ENCODE results near the gene KRT10. TPM values are rescaled to one million over a fixed set of nuclear protein-coding genes. Genes with fewer than 3 reads are reported as not detected.
A peak's percentile ranks its signal among the peaks of the same experiment; 100 is the strongest.
"Not testable (repeated sequence)": the region's sequence is repeated elsewhere in the genome, so short reads cannot be mapped to it uniquely, and the experiment has no call there.

The KRT10 gene
- total RNA-seq, 4 donors from 2014 or later: 5.1 to 14.3 (median 10.6) TPM

DNA sequence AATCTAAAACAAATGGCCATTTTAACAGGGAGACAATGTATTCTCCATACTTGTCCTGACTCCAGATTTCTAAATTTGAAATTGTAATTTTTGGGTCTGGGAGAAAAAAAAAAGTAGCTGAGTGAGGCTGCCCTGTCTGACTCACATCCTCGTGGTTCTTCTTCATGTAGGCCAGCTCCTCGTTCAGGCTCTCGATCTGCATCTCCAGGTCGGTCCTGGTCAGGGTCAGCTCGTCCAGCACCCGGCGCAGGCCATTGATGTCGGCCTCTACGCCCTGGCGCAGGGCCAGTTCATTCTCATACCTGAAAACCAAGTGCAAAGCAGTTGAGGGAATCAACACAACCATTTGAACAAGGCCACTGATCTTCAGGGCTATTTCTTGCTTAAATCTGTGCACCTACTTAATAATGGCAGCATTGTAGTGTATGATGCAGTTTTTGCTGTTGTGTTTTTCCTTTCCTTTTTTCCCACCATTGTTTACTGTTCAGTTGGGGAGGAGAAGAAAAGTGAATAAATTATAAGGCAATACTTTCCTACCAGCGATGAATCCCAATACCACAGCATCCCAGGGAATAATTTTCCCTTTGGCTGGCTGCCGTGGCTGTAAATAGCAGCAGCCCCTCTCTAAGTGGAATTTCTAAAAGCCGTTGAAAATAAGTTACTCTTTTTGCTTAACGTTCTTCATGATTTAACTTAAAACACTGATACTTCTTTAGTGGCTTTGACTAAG is 42.4 kb upstream of the KRT10 start:
- 77 to 82% methylated on average over 12 of the region's 14 CpGs for WGBS, 2 donors (ENCODE audit: low coverage in 1 of 2)
- no peaks in the 10 kb centered on the region for H3K36me3 ChIP-seq
- no peaks in the 10 kb centered on the region for H3K4me1 ChIP-seq
- peaks cover 16% of the 10 kb centered on the region for H3K27me3 ChIP-seq
- H3K4me3 ChIP-seq: no peak overlapping the region
- ATAC-seq: no peak
- no peaks in the 10 kb centered on the region for H3K9me3 ChIP-seq
- H3K27ac ChIP-seq: no peak overlapping the region
- no peak for TF ChIP-seq POLR2A (IDR thresholded peaks at IDR 0.05)
- TF ChIP-seq EP300 (IDR thresholded peaks at IDR 0.05): no peak
- no peak for TF ChIP-seq POLR2AphosphoS5 (IDR thresholded peaks at IDR 0.05)
- TF ChIP-seq, protein P1, sequence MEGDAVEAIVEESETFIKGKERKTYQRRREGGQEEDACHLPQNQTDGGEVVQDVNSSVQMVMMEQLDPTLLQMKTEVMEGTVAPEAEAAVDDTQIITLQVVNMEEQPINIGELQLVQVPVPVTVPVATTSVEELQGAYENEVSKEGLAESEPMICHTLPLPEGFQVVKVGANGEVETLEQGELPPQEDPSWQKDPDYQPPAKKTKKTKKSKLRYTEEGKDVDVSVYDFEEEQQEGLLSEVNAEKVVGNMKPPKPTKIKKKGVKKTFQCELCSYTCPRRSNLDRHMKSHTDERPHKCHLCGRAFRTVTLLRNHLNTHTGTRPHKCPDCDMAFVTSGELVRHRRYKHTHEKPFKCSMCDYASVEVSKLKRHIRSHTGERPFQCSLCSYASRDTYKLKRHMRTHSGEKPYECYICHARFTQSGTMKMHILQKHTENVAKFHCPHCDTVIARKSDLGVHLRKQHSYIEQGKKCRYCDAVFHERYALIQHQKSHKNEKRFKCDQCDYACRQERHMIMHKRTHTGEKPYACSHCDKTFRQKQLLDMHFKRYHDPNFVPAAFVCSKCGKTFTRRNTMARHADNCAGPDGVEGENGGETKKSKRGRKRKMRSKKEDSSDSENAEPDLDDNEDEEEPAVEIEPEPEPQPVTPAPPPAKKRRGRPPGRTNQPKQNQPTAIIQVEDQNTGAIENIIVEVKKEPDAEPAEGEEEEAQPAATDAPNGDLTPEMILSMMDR (IDR thresholded peaks at IDR 0.05): no peak

DNA sequence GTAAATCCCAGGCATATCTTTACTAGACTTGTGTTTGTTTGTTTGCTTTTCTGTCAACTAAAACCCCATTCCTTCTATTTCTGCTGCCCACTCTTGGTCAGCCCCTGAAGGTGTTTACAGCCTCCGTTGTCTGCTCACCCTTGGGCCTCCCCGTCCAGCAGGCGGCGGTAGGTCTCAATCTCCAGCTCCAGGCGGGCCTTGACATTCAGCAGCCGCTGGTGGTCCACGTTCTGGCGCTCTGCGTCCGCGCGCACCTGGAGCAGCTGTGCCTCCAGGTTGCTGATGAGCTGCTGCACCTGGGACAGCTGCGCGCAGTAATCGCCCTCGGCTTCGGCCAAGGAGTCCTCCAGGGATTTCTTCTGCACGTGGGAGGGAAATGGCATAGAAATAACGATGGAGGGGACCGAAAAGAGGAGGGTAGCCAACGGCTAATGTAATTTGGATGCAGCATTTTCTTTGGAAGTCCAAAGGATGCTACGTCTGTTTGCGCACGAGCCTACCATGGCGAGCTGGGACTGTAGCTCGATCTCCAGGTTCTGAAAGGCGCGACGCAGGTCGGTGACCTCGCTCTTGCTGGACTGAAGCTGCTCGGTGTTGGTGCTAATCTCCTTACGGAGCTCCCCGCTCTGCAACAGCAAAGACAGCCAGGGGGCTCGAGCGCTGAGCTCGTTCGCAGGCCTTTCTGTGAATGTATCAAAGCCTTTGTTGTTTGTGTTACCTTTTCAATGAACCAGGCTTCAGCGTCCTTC is 40.7 kb upstream of the KRT10 start:
- H3K27me3 ChIP-seq: peaks cover 16% of the 10 kb centered on the region
- no peaks in the 10 kb centered on the region for H3K4me1 ChIP-seq
- H3K4me3 ChIP-seq: no peak overlapping the region
- H3K9me3 ChIP-seq: no peaks in the 10 kb centered on the region
- H3K36me3 ChIP-seq: no peaks in the 10 kb centered on the region
- 50 to 70% methylated on average over 6 to 22 of the region's 39 CpGs for WGBS, 2 donors (ENCODE audit: low coverage in 1 of 2)
- no peak overlapping the region for H3K27ac ChIP-seq
- TF ChIP-seq POLR2A (IDR thresholded peaks at IDR 0.05) (no peak), POLR2AphosphoS5 (IDR thresholded peaks at IDR 0.05) (no peak), EP300 (IDR thresholded peaks at IDR 0.05) (no peak)
- TF ChIP-seq, protein P1 (IDR thresholded peaks at IDR 0.05): no peak
- no peak for ATAC-seq

DNA sequence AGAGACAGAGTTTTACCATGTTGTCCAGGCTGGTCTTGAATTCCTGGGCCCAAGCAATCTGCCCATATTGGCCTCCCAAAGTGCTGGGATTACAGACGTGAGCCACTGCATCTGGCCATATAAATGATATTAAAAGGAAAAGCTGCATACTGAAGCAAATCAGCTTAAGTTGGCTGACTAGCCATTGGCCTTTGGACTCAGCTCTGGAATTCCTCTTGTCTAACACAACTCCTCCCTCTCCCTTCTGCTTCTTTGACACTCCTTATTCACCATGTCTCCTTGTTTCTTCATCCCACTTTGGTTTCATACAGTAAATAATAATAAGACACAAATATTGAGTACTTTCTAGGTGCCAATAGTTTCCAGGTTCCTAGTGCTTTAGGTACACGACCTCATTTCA is 37.1 kb upstream of the KRT10 start:
- Histone ChIP-seq H3K27ac (no peak overlapping the region), H3K27me3 (peaks cover 16% of the 10 kb centered on the region), H3K9me3 (no peaks in the 10 kb centered on the region), H3K4me1 (no peaks in the 10 kb centered on the region), H3K36me3 (no peaks in the 10 kb centered on the region), H3K4me3 (no peak overlapping the region)
- no peak for ATAC-seq
- TF ChIP-seq POLR2A (IDR thresholded peaks at IDR 0.05) (no peak), POLR2AphosphoS5 (IDR thresholded peaks at IDR 0.05) (no peak), EP300 (IDR thresholded peaks at IDR 0.05) (no peak)
- TF ChIP-seq, protein P1 (IDR thresholded peaks at IDR 0.05): no peak
- WGBS, 2 donors (ENCODE audit: low coverage in 1 of 2): 63 to 67% methylated on average over 1 to 2 of the region's 2 CpGs

DNA sequence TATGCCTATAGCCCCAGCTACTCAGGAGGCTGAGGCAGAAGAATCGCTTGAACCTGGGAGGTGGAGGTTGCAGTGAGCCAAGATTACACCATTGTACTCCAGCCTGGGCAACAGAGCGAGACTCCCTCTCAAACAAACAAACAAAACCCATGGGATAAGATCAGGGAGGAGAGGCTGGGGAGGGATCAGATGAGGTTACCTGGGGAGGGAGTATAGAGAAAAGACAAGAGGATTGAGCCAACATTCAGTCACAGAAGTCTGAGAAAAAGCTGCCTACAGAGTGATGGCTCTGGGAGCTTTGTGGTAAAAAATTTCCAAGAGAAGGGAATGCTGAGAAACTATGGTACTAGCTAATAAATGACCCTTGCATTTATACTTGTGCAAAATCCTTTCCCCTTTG is 36.3 kb upstream of the KRT10 start:
- not testable (repeated sequence) for H3K36me3 ChIP-seq, H3K27me3 ChIP-seq, ATAC-seq, H3K4me3 ChIP-seq, H3K9me3 ChIP-seq, H3K4me1 ChIP-seq, H3K27ac ChIP-seq
- 90 to 100% methylated on average over 2 of the region's 2 CpGs for WGBS, 2 donors (ENCODE audit: low coverage in 1 of 2)

DNA sequence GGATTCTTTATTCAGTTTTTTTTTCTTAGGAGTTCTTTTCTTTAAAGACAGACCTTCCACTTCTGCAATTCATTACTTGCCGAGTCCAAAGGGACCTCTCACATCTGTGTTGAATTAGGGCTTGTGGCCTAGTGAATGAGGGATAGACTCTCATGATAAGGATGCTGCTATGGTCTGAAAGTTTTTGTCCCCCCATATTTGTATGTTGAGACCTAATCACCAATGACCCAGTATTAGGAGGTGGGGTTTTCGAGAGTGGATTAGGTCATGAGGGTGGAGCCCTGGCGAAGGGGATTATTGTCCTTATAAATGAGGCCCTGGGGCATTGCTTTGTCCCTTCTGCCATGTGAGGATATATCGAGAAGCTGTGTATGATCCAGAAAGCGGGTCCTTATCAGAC is 35.1 kb upstream of the KRT10 start:
- Histone ChIP-seq H3K4me3 (no peak overlapping the region), H3K27me3 (no peaks in the 10 kb centered on the region), H3K27ac (peak overlapping the region in 1 of 4 donors; percentile 19), H3K36me3 (no peaks in the 10 kb centered on the region), H3K4me1 (no peaks in the 10 kb centered on the region), H3K9me3 (no peaks in the 10 kb centered on the region)
- no peak for ATAC-seq
- TF ChIP-seq, protein P1 (IDR thresholded peaks at IDR 0.05): no peak
- TF ChIP-seq EP300 (IDR thresholded peaks at IDR 0.05): no peak
- 82% methylated on average over 5 of the region's 5 CpGs; no CpG with 5 or more reads in 1 of the 2 donors for WGBS, 2 donors (ENCODE audit: low coverage in 1 of 2)

All from gastroesophageal sphincter (tissue), 4 donors.